LoVo (cell line): ENCODE measurements around the gene CEP57.
"Not testable (repeated sequence)": the region's sequence is repeated elsewhere in the genome, so short reads cannot be mapped to it uniquely, and the experiment has no call there.

Source experiments
- DNase-seq: peaks from one replicate; pipeline ENCODE4 v3.0.0-alpha.2; 2016; ENCODE audit warnings: low spot score

Gene CEP57

DNA sequence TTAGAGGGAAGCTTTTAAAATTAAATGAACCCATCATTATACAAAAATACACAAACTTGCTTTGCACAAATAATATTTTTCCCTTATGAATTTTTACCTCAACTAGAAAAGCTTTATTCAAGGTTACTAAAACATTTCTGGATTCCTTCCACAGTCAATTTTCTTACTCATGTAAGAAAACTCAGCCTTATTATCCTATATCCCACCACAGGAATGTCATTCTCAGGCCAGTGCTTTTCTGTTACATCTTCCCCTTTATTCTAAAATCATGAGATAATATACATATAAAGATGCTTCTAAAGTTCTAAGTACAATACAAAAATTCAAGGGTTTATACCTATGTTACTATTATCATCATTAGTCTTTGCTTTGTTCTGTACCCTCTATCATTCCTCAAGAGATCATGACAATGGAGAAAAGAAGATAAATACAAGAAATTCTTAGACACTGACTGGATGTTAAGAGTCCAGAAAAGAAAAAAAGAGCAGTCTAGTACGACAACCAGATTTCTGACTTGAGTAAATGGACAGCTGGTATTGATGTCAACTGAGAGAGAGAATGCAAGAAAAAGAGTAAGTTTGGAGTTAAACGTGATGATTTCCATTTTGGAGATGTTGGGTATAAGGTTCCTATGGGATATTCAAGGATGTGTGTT lies 73.3 kb downstream of the CEP57 start:
- DNase-seq: no peak

DNA sequence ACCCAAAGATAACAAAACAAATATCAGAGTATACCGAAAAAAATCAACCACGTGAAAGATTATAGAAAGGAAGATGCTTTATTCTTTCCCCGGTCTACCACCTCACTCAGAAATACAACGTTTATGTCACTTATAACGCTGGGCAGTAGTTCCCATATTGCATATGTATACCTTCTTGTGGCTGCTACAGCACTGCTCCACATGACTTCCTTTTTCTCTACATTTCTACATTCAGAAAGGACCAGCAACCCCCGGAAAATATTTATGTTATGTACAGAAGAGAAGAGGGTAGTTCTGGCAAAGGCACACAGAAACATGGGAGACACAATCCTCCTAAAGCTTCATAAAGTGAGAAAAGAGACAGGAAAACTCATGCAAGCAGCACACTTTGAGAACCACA lies 76.8 kb downstream of the CEP57 start:
- no peak for DNase-seq

DNA sequence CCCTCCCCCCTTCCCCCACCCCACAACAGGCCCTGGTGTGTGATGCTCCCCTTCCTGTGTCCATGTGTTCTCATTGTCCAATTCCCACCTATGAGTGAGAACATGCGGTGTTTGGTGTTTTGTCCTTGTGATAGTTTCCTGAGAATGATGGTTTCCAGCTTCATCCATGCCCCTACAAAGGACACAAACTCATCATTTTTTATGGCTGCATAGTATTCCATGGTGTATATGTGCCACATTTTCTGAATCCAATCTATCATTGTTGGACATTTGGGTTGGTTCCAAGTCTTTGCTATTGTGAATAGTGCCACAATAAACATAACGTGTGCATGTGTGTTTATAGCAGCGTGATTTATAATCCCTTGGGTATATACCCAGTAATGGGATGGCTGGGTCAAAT lies 80.6 kb downstream of the CEP57 start:
- not testable (repeated sequence) for DNase-seq

DNA sequence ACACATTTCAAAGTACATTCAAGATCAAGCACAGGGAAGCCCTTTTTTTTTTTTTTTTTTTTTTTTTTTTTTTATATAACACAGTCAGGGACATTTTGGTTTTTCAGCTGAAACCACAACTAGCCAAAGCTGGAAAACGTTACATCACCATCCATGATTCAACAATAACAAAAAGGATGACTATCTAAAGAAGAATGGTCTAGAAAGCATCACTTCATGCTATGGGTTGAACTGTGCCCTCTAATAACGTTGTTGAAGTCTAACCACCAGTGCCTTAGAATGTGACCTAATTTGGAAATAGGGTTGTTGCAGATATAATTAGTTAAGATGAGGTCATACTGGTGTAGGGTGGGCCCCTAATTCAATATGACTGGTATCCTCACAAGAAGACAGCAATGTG lies 87.0 kb downstream of the CEP57 start:
- no peak for DNase-seq
